Stomach (tissue), 4 donors: ENCODE measurements around the gene RLN2.

Experiments
- CTCF ChIP-seq, 7 experiments: fragments of 450-650 bp in 4 of 7; fragments of 200-600 bp in 3 of 7; sonication (generic) in 3 of 7; IDR thresholded peaks; one replicate each; pipeline ENCODE4 v1.5.1; 2016 to 2019; ENCODE audit warnings: antibody characterized with exemption in 7 of 7, control low read depth in 2 of 7, mild to moderate bottlenecking in 1 of 7
- EP300 ChIP-seq: sonication (generic); formaldehyde crosslinking; IDR thresholded peaks from one replicate; pipeline ENCODE4 v1.6.1; 2017; ENCODE audit warnings: antibody characterized with exemption
- POLR2A ChIP-seq, 4 donors: fragments of 450-650 bp; IDR thresholded peaks; one replicate each; pipeline ENCODE4 v1.6.1; 2016; ENCODE audit warnings: antibody characterized with exemption in 4 of 4, control low read depth in 2 of 4, mild to moderate bottlenecking in 1 of 4, moderate library complexity in 1 of 4
- POLR2AphosphoS5 ChIP-seq, 3 donors: sonication (generic); formaldehyde crosslinking; IDR thresholded peaks; one replicate each; pipeline ENCODE4 v1.6.1; 2016; ENCODE audit warnings: antibody characterized with exemption in 3 of 3

GRCh38 chr9:5321058-5321457 is 16.5 kb upstream of the RLN2 start:
- TF ChIP-seq CTCF (IDR thresholded peaks at IDR 0.05) (no peak), POLR2AphosphoS5 (IDR thresholded peaks at IDR 0.05) (no peak), POLR2A (IDR thresholded peaks at IDR 0.05) (no peak), EP300 (no peak)
